NB4 (cell line): ENCODE data around the gene TRDN.

Experiments used
- MAX ChIP-seq: IDR thresholded peaks from 2 replicates; pipeline ENCODE4 v1.6.1; 2011; ENCODE audit warnings: low read depth, low read length
- MYC ChIP-seq: IDR thresholded peaks from 2 replicates; pipeline ENCODE4 v1.6.1; 2011; ENCODE audit warnings: low read depth, low read length
- POLR2A ChIP-seq: IDR thresholded peaks from 2 replicates; pipeline ENCODE4 v1.6.1; 2011; ENCODE audit warnings: mild to moderate bottlenecking; ENCODE audit not compliant: insufficient read length; ENCODE audit errors: extremely low read depth
- TF ChIP-seq, protein P1 (sequence below): IDR thresholded peaks from one replicate; pipeline ENCODE4 v1.5.1; 2012; ENCODE audit warnings: low read depth, low read length

DNA sequence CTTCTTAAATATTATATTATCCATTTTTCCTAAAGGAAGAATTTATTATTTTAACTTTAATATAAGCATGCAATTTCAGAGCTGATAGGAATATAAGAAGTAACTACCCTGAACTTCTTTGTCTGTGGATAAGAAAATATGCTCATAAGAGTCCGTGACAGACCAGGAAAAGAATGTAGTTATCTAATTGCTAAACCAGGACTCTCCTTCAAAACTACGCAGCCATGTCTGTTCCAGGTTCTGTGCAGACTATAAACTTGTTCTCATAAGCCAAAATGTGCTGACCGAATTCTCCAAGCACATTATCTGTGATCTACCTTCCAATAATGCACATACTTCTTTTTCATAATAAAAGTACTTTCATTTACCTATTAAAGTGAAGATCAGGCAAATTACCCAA is 116.5 kb downstream of the TRDN start:
- TF ChIP-seq, protein P1, sequence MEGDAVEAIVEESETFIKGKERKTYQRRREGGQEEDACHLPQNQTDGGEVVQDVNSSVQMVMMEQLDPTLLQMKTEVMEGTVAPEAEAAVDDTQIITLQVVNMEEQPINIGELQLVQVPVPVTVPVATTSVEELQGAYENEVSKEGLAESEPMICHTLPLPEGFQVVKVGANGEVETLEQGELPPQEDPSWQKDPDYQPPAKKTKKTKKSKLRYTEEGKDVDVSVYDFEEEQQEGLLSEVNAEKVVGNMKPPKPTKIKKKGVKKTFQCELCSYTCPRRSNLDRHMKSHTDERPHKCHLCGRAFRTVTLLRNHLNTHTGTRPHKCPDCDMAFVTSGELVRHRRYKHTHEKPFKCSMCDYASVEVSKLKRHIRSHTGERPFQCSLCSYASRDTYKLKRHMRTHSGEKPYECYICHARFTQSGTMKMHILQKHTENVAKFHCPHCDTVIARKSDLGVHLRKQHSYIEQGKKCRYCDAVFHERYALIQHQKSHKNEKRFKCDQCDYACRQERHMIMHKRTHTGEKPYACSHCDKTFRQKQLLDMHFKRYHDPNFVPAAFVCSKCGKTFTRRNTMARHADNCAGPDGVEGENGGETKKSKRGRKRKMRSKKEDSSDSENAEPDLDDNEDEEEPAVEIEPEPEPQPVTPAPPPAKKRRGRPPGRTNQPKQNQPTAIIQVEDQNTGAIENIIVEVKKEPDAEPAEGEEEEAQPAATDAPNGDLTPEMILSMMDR = no peak
- TF ChIP-seq POLR2A (no peak), MYC (no peak), MAX (no peak)
